K562 (cell line): ENCODE results near the gene ABR. TPM values are rescaled to one million over a fixed set of nuclear protein-coding genes. Genes with fewer than 3 reads are reported as not detected.

Source experiments
- ATAC-seq: fragments of 200-7000 bp; cut with Tn5 transposase; 3 replicates; pipeline ENCODE4 v1.9.1; 2020; ENCODE audit warnings: moderate library complexity
- BruUV-seq: library from RNA; stranded (reverse); fragments of 400-500 nt; replicated peaks from 2 replicates; lab custom pipeline; 2021; lab: Mats Ljungman, UMichigan
- CTCF ChIA-PET: fragments of 300-600 bp; formaldehyde crosslinking; extraction: SDS; loops from one replicate; lab custom pipeline; 2021; ENCODE audit warnings: low intra/inter-chr PET ratio; lab: Yijun Ruan, JAX
- POLR2A ChIA-PET: fragments of 300-600, 350-650 bp; sonication (Branson Sonifier 250); formaldehyde crosslinking; extraction: SDS; loops from one replicate; lab custom pipeline; 2021; ENCODE audit warnings: antibody characterized with exemption, inconsistent platforms; lab: Yijun Ruan, JAX
- DNase-seq, 4 experiments: peaks; one replicate each; pipeline versions ENCODE4 v3.0.0 to v3.0.0-alpha.2; 2011 to 2018; ENCODE audit warnings: low spot score in 3 of 4, mixed read lengths in 3 of 4; ENCODE audit errors: extremely low read depth in 1 of 4
- FAIRE-seq: peaks from 2 replicates; lab custom pipeline; 2011; peaks lifted over from hg19 to GRCh38; lab: Jason Lieb, UNC
- H2AFZ ChIP-seq: 2 replicates; pipeline ENCODE4 v1.6.0; 2011; ENCODE audit warnings: low read depth, low read length, control low read depth, inconsistent platforms
- H3K27ac ChIP-seq: fragments of 200-600 bp; 3 replicates; pipeline ENCODE4 v1.8.0; 2011; ENCODE audit warnings: low read depth, mild to moderate bottlenecking, control low read depth, inconsistent platforms, low read length, moderate library complexity, mixed read lengths; ENCODE audit errors: extremely low read depth
- H3K27me3 ChIP-seq, 2 experiments: fragments of 300-600 bp in 1 of 2; 2 replicates in 1 of 2; 3 replicates in 1 of 2; pipeline versions ENCODE4 v1.6.0 to v1.8.0; 2011; ENCODE audit warnings: inconsistent platforms in 2 of 2, low read length in 2 of 2, mild to moderate bottlenecking in 1 of 2, mixed read lengths in 1 of 2, moderate library complexity in 1 of 2; ENCODE audit not compliant: control insufficient read depth in 2 of 2, insufficient read depth in 2 of 2
- H3K36me3 ChIP-seq: fragments of 300-600 bp; 3 replicates; pipeline ENCODE4 v1.8.0; 2011; ENCODE audit warnings: mild to moderate bottlenecking, low read length, inconsistent platforms; ENCODE audit not compliant: control insufficient read depth, insufficient read depth
- H3K4me1 ChIP-seq, 2 experiments: fragments of 200-600 bp in 1 of 2; replicated peaks in 1 of 2; 2 replicates in 1 of 2; 3 replicates in 1 of 2; pipeline versions ENCODE4 v1.5.1 to v1.8.0; 2011; ENCODE audit warnings: inconsistent platforms in 2 of 2, low read length in 2 of 2, mild to moderate bottlenecking in 1 of 2, mixed read lengths in 1 of 2, moderate library complexity in 1 of 2; ENCODE audit not compliant: control insufficient read depth in 2 of 2, insufficient read depth in 2 of 2
- H3K4me2 ChIP-seq: 2 replicates; pipeline ENCODE4 v1.6.1; 2011; ENCODE audit warnings: low read length, control low read depth, inconsistent platforms, mixed read lengths; ENCODE audit not compliant: insufficient read depth
- H3K4me3 ChIP-seq: fragments of 200-600 bp; sonication (generic), shearing (Covaris generic); 2 replicates; pipeline ENCODE4 v1.5.1; 2016; ENCODE audit warnings: control low read depth, inconsistent platforms
- H3K79me2 ChIP-seq: fragments of 200-600 bp; 3 replicates; pipeline ENCODE4 v1.8.0; 2011; ENCODE audit warnings: low read length, inconsistent platforms; ENCODE audit not compliant: control insufficient read depth, insufficient read depth
- H3K9ac ChIP-seq, 2 experiments: 2 replicates each; pipeline versions ENCODE4 v1.6.0 to v1.6.1; 2011; ENCODE audit warnings: low read depth in 2 of 2, low read length in 2 of 2, control low read depth in 1 of 2, inconsistent platforms in 1 of 2, mild to moderate bottlenecking in 1 of 2, mixed read lengths in 1 of 2; ENCODE audit not compliant: insufficient read depth in 1 of 2
- H3K9me1 ChIP-seq: one replicate; pipeline ENCODE4 v1.6.0; 2011; ENCODE audit warnings: inconsistent platforms, mild to moderate bottlenecking, low read length, moderate library complexity; ENCODE audit not compliant: control insufficient read depth, insufficient read depth
- H3K9me3 ChIP-seq: replicated peaks from 2 replicates; pipeline ENCODE4 v1.5.1; 2011; ENCODE audit warnings: low read depth, low read length, inconsistent platforms; ENCODE audit not compliant: control insufficient read depth, insufficient read depth
- H4K20me1 ChIP-seq: replicated peaks from 2 replicates; pipeline ENCODE4 v1.6.1; 2011; ENCODE audit warnings: low read length, inconsistent platforms, mixed read lengths; ENCODE audit not compliant: control insufficient read depth, insufficient read depth
- KLF1 ChIP-seq: fragments of 450-650 bp; IDR thresholded peaks from 2 replicates; pipeline ENCODE4 v1.6.1; 2016; ENCODE audit warnings: missing genetic modification characterization, missing compliant biosample characterization
- MYC ChIP-seq, 2 experiments: fragments of 250-450 bp in 1 of 2; sonication (Bioruptor Pico) in 1 of 2; IDR thresholded peaks; 2 replicates each; pipeline versions ENCODE4 v1.5.1 to v1.6.1; 2012 to 2021; ENCODE audit warnings: low read depth in 2 of 2, borderline replicate concordance in 1 of 2, improper control_type of control experiment in 1 of 2, low read length in 1 of 2, mild to moderate bottlenecking in 1 of 2, moderate library complexity in 1 of 2
- POLR2H ChIP-seq: IDR thresholded peaks from 2 replicates; pipeline ENCODE4 v1.6.1; 2016; ENCODE audit warnings: missing genetic modification characterization, low read depth, mild to moderate bottlenecking, control low read depth, missing compliant biosample characterization, moderate library complexity
- STAT5B ChIP-seq: fragments of 250-450 bp; sonication (Bioruptor Pico); IDR thresholded peaks from 2 replicates; pipeline ENCODE4 v1.8.0; 2021; ENCODE audit warnings: mild to moderate bottlenecking, inconsistent platforms
- USF2 ChIP-seq: sonication (generic); formaldehyde crosslinking; IDR thresholded peaks from 2 replicates; pipeline ENCODE4 v1.5.0; 2020; ENCODE audit warnings: missing genetic modification reagents
- WGBS: fragments of 100-300 bp; shearing (Covaris generic); methylation state at CpG from one replicate; pipeline ENCODE4 v1.1.6; 2016; ENCODE audit warnings: low coverage, mixed read lengths; ENCODE audit not compliant: insufficient coverage; ENCODE audit errors: missing lambda C conversion rate; 5-methylcytosine and 5-hydroxymethylcytosine counted together
- in situ Hi-C: fragments of 300-500 bp; cut with MboI; formaldehyde crosslinking; loops from 4 replicates; pipeline ENCODE4 v1.15.0; 2018; ENCODE audit warnings: inconsistent platforms, mixed read lengths
- intact Hi-C: fragments of 100-400 bp; cut with micrococcal nuclease; formaldehyde crosslinking; loops from 2 replicates; pipeline ENCODE4 v1.14.2; 2022
- polyA plus RNA-seq, 8 experiments: library from polyadenylated mRNA; depleted of rRNA in 4 of 8; stranded (reverse) in 5 of 8; unstranded in 3 of 8; fragments of >200 nt; fragmentation: Nextera tagmentation in 2 of 8; fragmentation: Illumina TruSeq in 1 of 8; extraction: Ambion mirVana in 2 of 8; extraction: Trizol in 1 of 8; gene quantifications; 2 replicates each; pipeline versions ENCODE4 v1.2.1 to v1.2.3, GENCODE V29; 2011 to 2014; ENCODE audit warnings: inconsistent platforms in 1 of 8, missing spikeins in 1 of 8
- total RNA-seq, 7 experiments: library from RNA; depleted of rRNA in 6 of 7; stranded (reverse); fragments of >200 nt in 6 of 7; fragmentation: Illumina TruSeq in 2 of 7; extraction: Trizol in 2 of 7; gene quantifications; 2 replicates each; pipeline versions ENCODE4 v1.2.1 to v1.2.3, GENCODE V29; 2011 to 2021; ENCODE audit warnings: low replicate concordance in 1 of 7

ABR gene
- total and polyA plus RNA-seq, 9 of the 15 experiments (the other 6 are each of a cell fraction or from before 2014, with no cell fraction given): 0.07 to 1.6 (median 0.37) TPM; not detected in 1

- Histone ChIP-seq H3K4me1 (peaks cover 0 to 9% of the 10 kb centered on the region in 2 experiments; a peak in 2 of 5 replicates), H4K20me1 (no peaks in the 10 kb centered on the region), H3K4me3 (no peak overlapping the region), H3K9ac (no peak overlapping the region), H3K27me3 (peaks cover 6 to 26% of the 10 kb centered on the region in 2 experiments; a peak in 4 of 5 replicates), H2AFZ (no peak overlapping the region), H3K9me3 (no peaks in the 10 kb centered on the region), H3K9me1 (no peaks in the 10 kb centered on the region), H3K79me2 (no peaks in the 10 kb centered on the region), H3K36me3 (no peaks in the 10 kb centered on the region), H3K4me2 (no peak overlapping the region), H3K27ac (no peak overlapping the region)
- intact Hi-C loops: no loop called here
- ATAC-seq: no peak
- WGBS: 7% methylated on average over 12 of the region's 12 CpGs
- POLR2A ChIA-PET: interaction anchor here (0.6 kb wide), 1 partner anchor 38 kb away, joined by 3 read pairs; no protein-coding TSS in a partner anchor
- no peak for FAIRE-seq
- no peak for DNase-seq
- TF ChIP-seq MYC (IDR thresholded peaks at IDR 0.05; ENCODE audit: low read depth, low read length): no peak
- TF ChIP-seq MYC (CRISPR knock-in tag; IDR thresholded peaks at IDR 0.05; ENCODE audit: borderline replicate concordance, low read depth): no peak
- TF ChIP-seq POLR2H (tag): no peak
- TF ChIP-seq STAT5B (CRISPR knock-in tag): no peak
- TF ChIP-seq KLF1: no peak
- TF ChIP-seq USF2: peak; percentile 5; the same call in 1 of the 2 replicates
- in situ Hi-C loops: no loop called here
- CTCF ChIA-PET: no interaction called here
- no TSS peak for BruUV-seq
Observed at GRCh38 chr17:1206026-1206777, 26.4 kb upstream of the ABR start.
